ENCODE data around the gene ZDHHC7. TPM values are rescaled to one million over a fixed set of nuclear protein-coding genes. Genes with fewer than 3 reads are reported as not detected.
A peak's percentile ranks its signal among the peaks of the same experiment; 100 is the strongest.

The ZDHHC7 gene
- total and polyA plus RNA-seq, 9 of the 15 experiments (the other 6 are each of a cell fraction or from before 2014, with no cell fraction given): 1.7 to 49.7 (median 37.4) TPM

DNA sequence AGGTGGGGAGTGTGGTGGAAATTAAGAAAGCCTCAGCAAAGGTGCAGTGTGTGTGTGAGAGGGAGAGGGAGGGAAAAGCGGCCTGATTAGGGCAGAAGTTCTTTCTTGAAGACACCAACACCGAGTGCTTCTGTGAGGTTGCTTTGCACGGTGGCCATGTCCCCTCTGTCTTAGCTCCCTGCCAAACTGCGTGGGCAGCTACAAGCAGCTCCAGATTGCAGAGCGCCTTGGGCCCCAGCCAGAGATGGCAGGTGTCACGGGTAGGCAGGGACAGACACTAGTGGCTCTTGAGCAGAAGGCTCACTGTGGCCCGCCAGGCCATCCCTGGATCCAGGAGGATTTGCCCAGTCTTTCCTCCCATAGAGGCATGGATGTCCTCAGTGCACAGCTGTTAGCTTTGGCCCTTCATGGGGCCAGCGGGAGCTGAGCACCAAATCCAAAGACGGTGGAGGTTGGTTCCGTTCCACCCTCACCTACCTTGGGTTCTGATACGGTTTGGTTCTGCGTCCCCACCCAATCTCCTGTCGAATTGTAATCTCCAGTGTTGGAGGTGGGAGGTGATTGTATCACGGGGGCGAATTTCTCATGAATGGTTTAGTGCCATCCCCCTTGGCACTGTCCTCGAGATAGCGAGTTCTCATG, 37.7 kb upstream of the ZDHHC7 start (continued):
- no peak for TF ChIP-seq CBX5 (IDR thresholded peaks at IDR 0.05; ENCODE audit: borderline replicate concordance, low read depth)
- TF ChIP-seq SIX5 (IDR thresholded peaks at IDR 0.05; ENCODE audit: borderline replicate concordance in 1 of 2, insufficient read depth in 1 of 2, low read depth in 1 of 2, low read length in 2 of 2): no peak
- no peak for TF ChIP-seq ZNF589 (CRISPR knock-in tag; IDR thresholded peaks at IDR 0.05; ENCODE audit: low read depth)
- 0 out of 4 replicates have a peak, but pooled peaks of 1 of the 2 experiments have one; percentile 12 for TF ChIP-seq KDM4B (IDR thresholded peaks at IDR 0.05; ENCODE audit: borderline replicate concordance in 2 of 2, low read depth in 1 of 2)
- 0 out of 2 replicates have a peak, but pooled peaks have one; percentile 11 for TF ChIP-seq ZNF79 (CRISPR knock-in tag; IDR thresholded peaks at IDR 0.05; ENCODE audit: low read depth)
- peak; percentile 39; the same call in 1 of the 2 replicates for TF ChIP-seq BHLHE40 (IDR thresholded peaks at IDR 0.05; ENCODE audit: low read length)
- TF ChIP-seq MYNN (IDR thresholded peaks at IDR 0.05): peak; percentile 56; the same call in 1 of the 2 replicates
- TF ChIP-seq MYNN (CRISPR knock-in tag; IDR thresholded peaks at IDR 0.05): no peak
- TF ChIP-seq, protein P1, sequence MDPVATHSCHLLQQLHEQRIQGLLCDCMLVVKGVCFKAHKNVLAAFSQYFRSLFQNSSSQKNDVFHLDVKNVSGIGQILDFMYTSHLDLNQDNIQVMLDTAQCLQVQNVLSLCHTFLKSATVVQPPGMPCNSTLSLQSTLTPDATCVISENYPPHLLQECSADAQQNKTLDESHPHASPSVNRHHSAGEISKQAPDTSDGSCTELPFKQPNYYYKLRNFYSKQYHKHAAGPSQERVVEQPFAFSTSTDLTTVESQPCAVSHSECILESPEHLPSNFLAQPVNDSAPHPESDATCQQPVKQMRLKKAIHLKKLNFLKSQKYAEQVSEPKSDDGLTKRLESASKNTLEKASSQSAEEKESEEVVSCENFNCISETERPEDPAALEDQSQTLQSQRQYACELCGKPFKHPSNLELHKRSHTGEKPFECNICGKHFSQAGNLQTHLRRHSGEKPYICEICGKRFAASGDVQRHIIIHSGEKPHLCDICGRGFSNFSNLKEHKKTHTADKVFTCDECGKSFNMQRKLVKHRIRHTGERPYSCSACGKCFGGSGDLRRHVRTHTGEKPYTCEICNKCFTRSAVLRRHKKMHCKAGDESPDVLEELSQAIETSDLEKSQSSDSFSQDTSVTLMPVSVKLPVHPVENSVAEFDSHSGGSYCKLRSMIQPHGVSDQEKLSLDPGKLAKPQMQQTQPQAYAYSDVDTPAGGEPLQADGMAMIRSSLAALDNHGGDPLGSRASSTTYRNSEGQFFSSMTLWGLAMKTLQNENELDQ (CRISPR knock-in tag; IDR thresholded peaks at IDR 0.05; ENCODE audit: borderline replicate concordance): no peak
- TF ChIP-seq MYBL2 (IDR thresholded peaks at IDR 0.05; ENCODE audit: low read depth): no peak
- no peak for TF ChIP-seq MYBL2 (CRISPR knock-in tag; IDR thresholded peaks at IDR 0.05; ENCODE audit: borderline replicate concordance)
- TF ChIP-seq YBX1 (IDR thresholded peaks at IDR 0.05): no peak
- no peak for TF ChIP-seq DACH1 (IDR thresholded peaks at IDR 0.05; ENCODE audit: partially characterized antibody)
- TF ChIP-seq ZNF324 (CRISPR knock-in tag; IDR thresholded peaks at IDR 0.05): no peak
- TF ChIP-seq E2F6 (IDR thresholded peaks at IDR 0.05; ENCODE audit: borderline replicate concordance in 1 of 2, extremely low read depth in 1 of 2, insufficient read depth in 1 of 2, insufficient read length in 1 of 2, low read depth in 1 of 2, low read length in 1 of 2, poor library complexity in 1 of 2, severe bottlenecking in 1 of 2): peak in 1 of 2 experiments; percentile 32
- no peak for TF ChIP-seq NBN (IDR thresholded peaks at IDR 0.05; ENCODE audit: low read depth)
- TF ChIP-seq, protein P2, sequence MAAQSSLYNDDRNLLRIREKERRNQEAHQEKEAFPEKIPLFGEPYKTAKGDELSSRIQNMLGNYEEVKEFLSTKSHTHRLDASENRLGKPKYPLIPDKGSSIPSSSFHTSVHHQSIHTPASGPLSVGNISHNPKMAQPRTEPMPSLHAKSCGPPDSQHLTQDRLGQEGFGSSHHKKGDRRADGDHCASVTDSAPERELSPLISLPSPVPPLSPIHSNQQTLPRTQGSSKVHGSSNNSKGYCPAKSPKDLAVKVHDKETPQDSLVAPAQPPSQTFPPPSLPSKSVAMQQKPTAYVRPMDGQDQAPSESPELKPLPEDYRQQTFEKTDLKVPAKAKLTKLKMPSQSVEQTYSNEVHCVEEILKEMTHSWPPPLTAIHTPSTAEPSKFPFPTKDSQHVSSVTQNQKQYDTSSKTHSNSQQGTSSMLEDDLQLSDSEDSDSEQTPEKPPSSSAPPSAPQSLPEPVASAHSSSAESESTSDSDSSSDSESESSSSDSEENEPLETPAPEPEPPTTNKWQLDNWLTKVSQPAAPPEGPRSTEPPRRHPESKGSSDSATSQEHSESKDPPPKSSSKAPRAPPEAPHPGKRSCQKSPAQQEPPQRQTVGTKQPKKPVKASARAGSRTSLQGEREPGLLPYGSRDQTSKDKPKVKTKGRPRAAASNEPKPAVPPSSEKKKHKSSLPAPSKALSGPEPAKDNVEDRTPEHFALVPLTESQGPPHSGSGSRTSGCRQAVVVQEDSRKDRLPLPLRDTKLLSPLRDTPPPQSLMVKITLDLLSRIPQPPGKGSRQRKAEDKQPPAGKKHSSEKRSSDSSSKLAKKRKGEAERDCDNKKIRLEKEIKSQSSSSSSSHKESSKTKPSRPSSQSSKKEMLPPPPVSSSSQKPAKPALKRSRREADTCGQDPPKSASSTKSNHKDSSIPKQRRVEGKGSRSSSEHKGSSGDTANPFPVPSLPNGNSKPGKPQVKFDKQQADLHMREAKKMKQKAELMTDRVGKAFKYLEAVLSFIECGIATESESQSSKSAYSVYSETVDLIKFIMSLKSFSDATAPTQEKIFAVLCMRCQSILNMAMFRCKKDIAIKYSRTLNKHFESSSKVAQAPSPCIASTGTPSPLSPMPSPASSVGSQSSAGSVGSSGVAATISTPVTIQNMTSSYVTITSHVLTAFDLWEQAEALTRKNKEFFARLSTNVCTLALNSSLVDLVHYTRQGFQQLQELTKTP (IDR thresholded peaks at IDR 0.05; ENCODE audit: low read depth in 1 of 2, partially characterized antibody in 2 of 2): no peak
- peak in 1 of 2 experiments; percentile 23; a peak in 1 of 4 replicates for TF ChIP-seq MAZ (CRISPR knock-in tag; conservative IDR thresholded peaks at IDR 0.05 in 1 of 2, IDR thresholded peaks at IDR 0.05 in 1 of 2)
- TF ChIP-seq NRF1 (conservative IDR thresholded peaks at IDR 0.05 in 1 of 2, IDR thresholded peaks at IDR 0.05 in 1 of 2): peak in 1 of 2 experiments; percentile 28; a peak in 1 of 4 replicates
- TF ChIP-seq RBM22 (IDR thresholded peaks at IDR 0.05; ENCODE audit: low read depth, low read length, poor library complexity, severe bottlenecking): no peak

All from K562 (cell line).